Smooth muscle cell (in vitro differentiated cells): ENCODE data around the gene STT3B. TPM values are rescaled to one million over a fixed set of nuclear protein-coding genes. Genes with fewer than 3 reads are reported as not detected.

Source experiments
- DNase-seq: peaks from one replicate; lab custom pipeline; 2025; ENCODE audit not compliant: unreplicated experiment; lab: John Stamatoyannopoulos, UW
- H2AFZ ChIP-seq: fragments of 200-600 bp; sonication (generic); 2 replicates; pipeline ENCODE4 v1.6.0; 2016; ENCODE audit warnings: antibody characterized with exemption, low read depth, mild to moderate bottlenecking
- H3F3A ChIP-seq: fragments of 200-600 bp; sonication (generic); 2 replicates; pipeline ENCODE4 v1.6.0; 2017; ENCODE audit warnings: antibody characterized with exemption, low read depth
- H3K27ac ChIP-seq: fragments of 200-600 bp; sonication (generic); 2 replicates; pipeline ENCODE4 v1.5.1; 2016; ENCODE audit warnings: low read depth, mild to moderate bottlenecking
- H3K27me3 ChIP-seq: fragments of 200-600 bp; sonication (generic); 2 replicates; pipeline ENCODE4 v1.6.1; 2016; ENCODE audit warnings: low read depth, mild to moderate bottlenecking
- H3K36me3 ChIP-seq: fragments of 200-600 bp; sonication (generic); 2 replicates; pipeline ENCODE4 v1.5.1; 2016; ENCODE audit warnings: low read depth
- H3K4me1 ChIP-seq: fragments of 200-600 bp; sonication (generic); 2 replicates; pipeline ENCODE4 v1.5.1; 2016; ENCODE audit warnings: low read depth
- H3K4me2 ChIP-seq: fragments of 200-600 bp; sonication (generic); 2 replicates; pipeline ENCODE4 v1.6.0; 2016; ENCODE audit warnings: mild to moderate bottlenecking
- H3K4me3 ChIP-seq: fragments of 200-600 bp; sonication (generic); 2 replicates; pipeline ENCODE4 v1.5.1; 2016; ENCODE audit warnings: mild to moderate bottlenecking
- H3K79me2 ChIP-seq: fragments of 200-600 bp; sonication (generic); 2 replicates; pipeline ENCODE4 v1.6.0; 2016; ENCODE audit warnings: low read depth, mild to moderate bottlenecking
- H3K9ac ChIP-seq: fragments of 200-600 bp; sonication (generic); 2 replicates; pipeline ENCODE4 v1.6.0; 2016; ENCODE audit warnings: low read depth
- H3K9me3 ChIP-seq: fragments of 200-600 bp; sonication (generic); replicated peaks from 2 replicates; pipeline ENCODE4 v1.5.1; 2016; ENCODE audit warnings: low read depth
- H4K20me1 ChIP-seq: fragments of 200-600 bp; sonication (generic); 2 replicates; pipeline ENCODE4 v1.6.0; 2016; ENCODE audit warnings: low read depth
- CTCF ChIP-seq: fragments of 200-600 bp; sonication (generic); IDR thresholded peaks from 2 replicates; pipeline ENCODE4 v1.5.1; 2017; ENCODE audit warnings: borderline replicate concordance, mild to moderate bottlenecking, antibody characterized with exemption; ENCODE audit not compliant: insufficient read depth, poor library complexity, severe bottlenecking
- WGBS: methylation state at CpG from one replicate; pipeline ENCODE4 v1.1.7; 2016; ENCODE audit warnings: low lambda C conversion rate; 5-methylcytosine and 5-hydroxymethylcytosine counted together
- polyA plus RNA-seq: library from polyadenylated mRNA; unstranded; fragments of >200 nt; fragmentation: Nextera tagmentation; extraction: Ambion mirVana; gene quantifications from 2 replicates; pipeline ENCODE4 v1.2.1, GENCODE V29; 2016
- total RNA-seq: library from RNA; depleted of rRNA; stranded (reverse); fragments of >200 nt; gene quantifications from 2 replicates; pipeline ENCODE4 v1.2.3, GENCODE V29; 2014

STT3B gene
- total and polyA plus RNA-seq, 2 experiments from 2014 or later, result 79.1 to 191 TPM

- Histone ChIP-seq H3K27me3 (no peaks in the 10 kb centered on the region), H3K9me3 (no peaks in the 10 kb centered on the region), H3K4me1 (peaks cover 32% of the 10 kb centered on the region), H3K4me2 (peak overlapping the region; percentile 97), H3K27ac (no peak overlapping the region), H3K4me3 (peak overlapping the region; percentile 96), H3K9ac (no peak overlapping the region), H3K79me2 (peaks cover 85% of the 10 kb centered on the region), H2AFZ (no peak overlapping the region), H3F3A (no peaks in the 10 kb centered on the region), H4K20me1 (peaks cover 85% of the 10 kb centered on the region), H3K36me3 (no peaks in the 10 kb centered on the region)
- WGBS, result 30% methylated on average over 2 of the region's 2 CpGs
- TF ChIP-seq CTCF, result no peak
- no peak for DNase-seq
Measured at GRCh38 chr3:31536497-31536896, 3.8 kb downstream of the STT3B start.

GRCh38 chr3:31538801-31539200, 6.1 kb downstream of the STT3B start:
- Histone ChIP-seq H3K79me2 (peaks cover 100% of the 10 kb centered on the region), H3K9me3 (no peaks in the 10 kb centered on the region), H3F3A (peaks cover 6% of the 10 kb centered on the region), H3K4me2 (no peak overlapping the region), H3K27me3 (no peaks in the 10 kb centered on the region), H3K4me3 (no peak overlapping the region), H2AFZ (no peak overlapping the region), H3K27ac (no peak overlapping the region), H3K9ac (no peak overlapping the region), H4K20me1 (peaks cover 100% of the 10 kb centered on the region), H3K4me1 (peaks cover 31% of the 10 kb centered on the region), H3K36me3 (no peaks in the 10 kb centered on the region)
- 49% methylated on average over 2 of the region's 2 CpGs for WGBS
- TF ChIP-seq CTCF, result no peak
- DNase-seq, result no peak

GRCh38 chr3:31539275-31539674, 6.5 kb downstream of the STT3B start:
- Histone ChIP-seq H3K9ac (no peak overlapping the region), H3K4me2 (no peak overlapping the region), H3K27me3 (no peaks in the 10 kb centered on the region), H3K9me3 (no peaks in the 10 kb centered on the region), H3K4me1 (peaks cover 28% of the 10 kb centered on the region), H3K27ac (no peak overlapping the region), H3K36me3 (no peaks in the 10 kb centered on the region), H4K20me1 (peaks cover 100% of the 10 kb centered on the region), H3K79me2 (peaks cover 100% of the 10 kb centered on the region), H2AFZ (no peak overlapping the region), H3F3A (peaks cover 7% of the 10 kb centered on the region), H3K4me3 (no peak overlapping the region)
- DNase-seq, result no peak
- no peak for TF ChIP-seq CTCF
- 76% methylated on average over 1 of the region's 1 CpG for WGBS

- Histone ChIP-seq H4K20me1 (peaks cover 100% of the 10 kb centered on the region), H3K4me1 (peaks cover 19% of the 10 kb centered on the region), H2AFZ (no peak overlapping the region), H3K9ac (no peak overlapping the region), H3F3A (peaks cover 7% of the 10 kb centered on the region), H3K27ac (no peak overlapping the region), H3K79me2 (peaks cover 98% of the 10 kb centered on the region), H3K27me3 (no peaks in the 10 kb centered on the region), H3K36me3 (no peaks in the 10 kb centered on the region), H3K9me3 (no peaks in the 10 kb centered on the region), H3K4me2 (no peak overlapping the region), H3K4me3 (no peak overlapping the region)
- DNase-seq, result no peak
- 88% methylated on average over 2 of the region's 2 CpGs for WGBS
- TF ChIP-seq CTCF, result no peak
Measured at GRCh38 chr3:31541089-31541488, 8.4 kb downstream of the STT3B start.
